SH-SY5Y (cell line): ENCODE results near the gene SNRPE.

Experiments used
- GATA2 ChIP-seq: IDR thresholded peaks from 2 replicates; pipeline ENCODE4 v1.6.1; 2011; ENCODE audit warnings: mild to moderate bottlenecking, low read depth, low read length
- GATA3 ChIP-seq: IDR thresholded peaks from 2 replicates; pipeline ENCODE4 v1.6.1; 2011; ENCODE audit warnings: low read depth, mild to moderate bottlenecking, low read length, moderate library complexity

- TF ChIP-seq GATA2, result no peak
- TF ChIP-seq GATA3, result no peak
These were observed 38.1 kb upstream of the SNRPE start for GRCh38 chr1:203823306-203823705.
